Measurements from ENCODE around the gene DLG2. TPM values are rescaled to one million over a fixed set of nuclear protein-coding genes. Genes with fewer than 3 reads are reported as not detected.
A peak's percentile ranks its signal among the peaks of the same experiment; 100 is the strongest.
"Not testable (repeated sequence)": the region's sequence is repeated elsewhere in the genome, so short reads cannot be mapped to it uniquely, and the experiment has no call there.

The DLG2 gene
- total RNA-seq, 2 donors from 2014 or later = 3.8 to 16.4 TPM

GRCh38 chr11:85663080-85663752 lies 36.1 kb upstream of the DLG2 start:
- Histone ChIP-seq H3K27me3 (replicated peaks; ENCODE audit: insufficient read depth) (no peaks in the 10 kb centered on the region), H3K4me3 (peak overlapping the region; percentile 89), H3K9me3 (no peaks in the 10 kb centered on the region), H3K36me3 (no peaks in the 10 kb centered on the region), H3K4me1 (ENCODE audit: control insufficient read depth in 1 of 2, low read depth in 2 of 2) (peaks cover 28 to 47% of the 10 kb centered on the region in 2 donors), H3K27ac (peak overlapping the region; percentile 94 to 99)
- DNase-seq (ENCODE audit: low spot score) (no peak), ATAC-seq (ENCODE audit: insufficient number of reproducible peaks, low FRiP score, low read depth) (no peak)
- TF ChIP-seq CTCF (IDR thresholded peaks at IDR 0.05) = no peak

GRCh38 chr11:85661972-85662664 lies 35.0 kb upstream of the DLG2 start:
- Histone ChIP-seq H3K9me3 (no peaks in the 10 kb centered on the region), H3K4me1 (ENCODE audit: control insufficient read depth in 1 of 2, low read depth in 2 of 2) (peaks cover 33 to 52% of the 10 kb centered on the region in 2 donors), H3K27me3 (replicated peaks; ENCODE audit: insufficient read depth) (no peaks in the 10 kb centered on the region), H3K4me3 (peak overlapping the region; percentile 89), H3K27ac (no peak overlapping the region), H3K36me3 (no peaks in the 10 kb centered on the region)
- DNase-seq (ENCODE audit: low spot score) (no peak), ATAC-seq (ENCODE audit: insufficient number of reproducible peaks, low FRiP score, low read depth) (no peak)
- TF ChIP-seq CTCF (IDR thresholded peaks at IDR 0.05) = no peak

GRCh38 chr11:85658180-85658579 lies 31.0 kb upstream of the DLG2 start:
- TF ChIP-seq CTCF (IDR thresholded peaks at IDR 0.05) = no peak
- H3K9me3 ChIP-seq = no peaks in the 10 kb centered on the region
- DNase-seq (ENCODE audit: low spot score) = no peak
- ATAC-seq (ENCODE audit: insufficient number of reproducible peaks, low FRiP score, low read depth) = no peak
- no peaks in the 10 kb centered on the region for H3K27me3 ChIP-seq (replicated peaks; ENCODE audit: insufficient read depth)
- H3K36me3 ChIP-seq = peaks cover 3% of the 10 kb centered on the region
- no peak overlapping the region for H3K4me3 ChIP-seq
- H3K27ac ChIP-seq = no peak overlapping the region
- peaks cover 33 to 50% of the 10 kb centered on the region in 2 donors for H3K4me1 ChIP-seq (ENCODE audit: control insufficient read depth in 1 of 2, low read depth in 2 of 2)

GRCh38 chr11:85656777-85657176 lies 29.6 kb upstream of the DLG2 start:
- Histone ChIP-seq H3K36me3 (peaks cover 3% of the 10 kb centered on the region), H3K9me3 (no peaks in the 10 kb centered on the region), H3K4me1 (ENCODE audit: control insufficient read depth in 1 of 2, low read depth in 2 of 2) (peaks cover 21 to 39% of the 10 kb centered on the region in 2 donors), H3K27me3 (replicated peaks; ENCODE audit: insufficient read depth) (no peaks in the 10 kb centered on the region), H3K4me3 (no peak overlapping the region), H3K27ac (no peak overlapping the region)
- no peak for DNase-seq (ENCODE audit: low spot score)
- ATAC-seq (ENCODE audit: insufficient number of reproducible peaks, low FRiP score, low read depth) = no peak
- no peak for TF ChIP-seq CTCF (IDR thresholded peaks at IDR 0.05)

- H3K4me3 ChIP-seq; H3K27me3 ChIP-seq (replicated peaks; ENCODE audit: insufficient read depth); ATAC-seq (ENCODE audit: insufficient number of reproducible peaks, low FRiP score, low read depth); DNase-seq (ENCODE audit: low spot score); H3K27ac ChIP-seq; H3K36me3 ChIP-seq; H3K9me3 ChIP-seq: not testable (repeated sequence)
- peaks cover 6 to 16% of the 10 kb centered on the region in 2 donors for H3K4me1 ChIP-seq (ENCODE audit: control insufficient read depth in 1 of 2, low read depth in 2 of 2)
Observed at GRCh38 chr11:85654343-85654742, 27.2 kb upstream of the DLG2 start.

All from thoracic aorta (tissue), 2 donors.